Osteoblast (primary cell): ENCODE measurements around the gene CAGE1. TPM values are rescaled to one million over a fixed set of nuclear protein-coding genes. Genes with fewer than 3 reads are reported as not detected.

Source experiments
- DNase-seq: peaks from one replicate; pipeline ENCODE4 v3.0.0; 2011; ENCODE audit warnings: low spot score, mixed read lengths; ENCODE audit not compliant: insufficient read length; ENCODE audit errors: missing footprints
- H2AFZ ChIP-seq: 2 replicates; pipeline ENCODE4 v1.6.0; 2011; ENCODE audit warnings: mild to moderate bottlenecking, low read length
- H3K27ac ChIP-seq: 2 replicates; pipeline ENCODE4 v1.5.1; 2011; ENCODE audit warnings: mild to moderate bottlenecking, low read depth, low read length, moderate library complexity
- H3K27me3 ChIP-seq: 2 replicates; pipeline ENCODE4 v1.6.0; 2012; ENCODE audit warnings: mild to moderate bottlenecking, control low read depth, inconsistent platforms, low read length, moderate library complexity; ENCODE audit not compliant: insufficient read depth
- H3K36me3 ChIP-seq: 2 replicates; pipeline ENCODE4 v1.5.1; 2011; ENCODE audit warnings: mild to moderate bottlenecking, low read length, control low read depth, moderate library complexity; ENCODE audit not compliant: insufficient read depth
- H3K4me1 ChIP-seq: 2 replicates; pipeline ENCODE4 v1.5.1; 2011; ENCODE audit warnings: mild to moderate bottlenecking, low read length, control low read depth, moderate library complexity; ENCODE audit not compliant: insufficient read depth
- H3K4me2 ChIP-seq: 2 replicates; pipeline ENCODE4 v1.6.0; 2011; ENCODE audit warnings: mild to moderate bottlenecking, low read length; ENCODE audit not compliant: insufficient read depth
- H3K4me3 ChIP-seq: fragments of 200-600 bp; sonication (generic); 3 replicates; pipeline ENCODE4 v1.5.1; 2012; ENCODE audit warnings: mild to moderate bottlenecking, low read length, inconsistent platforms; ENCODE audit not compliant: insufficient read depth
- H3K79me2 ChIP-seq: 2 replicates; pipeline ENCODE4 v1.6.0; 2012; ENCODE audit warnings: mild to moderate bottlenecking, low read length, control low read depth, inconsistent platforms; ENCODE audit not compliant: insufficient read depth
- H3K9me3 ChIP-seq: 2 replicates; pipeline ENCODE4 v1.5.1; 2011; ENCODE audit warnings: low read depth, low read length, control low read depth
- H4K20me1 ChIP-seq: 2 replicates; pipeline ENCODE4 v1.6.0; 2012; ENCODE audit warnings: mild to moderate bottlenecking, low read length, control low read depth; ENCODE audit not compliant: insufficient read depth
- total RNA-seq: library from RNA; depleted of rRNA; stranded (reverse); fragments of >200 nt; gene quantifications from 2 replicates; pipeline ENCODE4 v1.2.3, GENCODE V29; 2012
- TF ChIP-seq, protein P1 (sequence below): IDR thresholded peaks from 2 replicates; pipeline ENCODE4 v1.5.1; 2011; ENCODE audit warnings: mild to moderate bottlenecking, low read depth, low read length, moderate library complexity; ENCODE audit errors: extremely low read depth

CAGE1 gene
- total RNA-seq, 1 donor = under 0.01 TPM

DNA sequence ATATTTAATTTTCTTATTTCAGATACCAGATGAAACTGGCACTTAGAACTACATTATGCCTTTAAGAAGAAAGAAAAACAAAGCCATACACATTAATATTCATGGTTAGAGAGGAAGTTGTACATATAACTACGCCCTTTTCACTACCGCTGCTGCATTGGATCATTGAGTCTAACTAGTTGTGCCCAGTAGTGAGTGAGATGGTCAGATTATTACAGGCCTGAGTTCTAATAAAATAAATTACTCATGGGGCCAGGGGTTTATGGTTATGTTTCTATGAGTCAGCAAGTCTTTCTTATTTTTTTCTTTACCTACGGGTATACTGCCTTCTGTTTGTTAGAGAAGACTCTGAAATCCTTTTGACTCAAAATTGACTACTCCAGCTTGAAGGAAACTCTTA is 11.5 kb upstream of the CAGE1 start:
- H3K4me2 ChIP-seq = no peak overlapping the region
- H4K20me1 ChIP-seq = no peaks in the 10 kb centered on the region
- TF ChIP-seq, protein P1, sequence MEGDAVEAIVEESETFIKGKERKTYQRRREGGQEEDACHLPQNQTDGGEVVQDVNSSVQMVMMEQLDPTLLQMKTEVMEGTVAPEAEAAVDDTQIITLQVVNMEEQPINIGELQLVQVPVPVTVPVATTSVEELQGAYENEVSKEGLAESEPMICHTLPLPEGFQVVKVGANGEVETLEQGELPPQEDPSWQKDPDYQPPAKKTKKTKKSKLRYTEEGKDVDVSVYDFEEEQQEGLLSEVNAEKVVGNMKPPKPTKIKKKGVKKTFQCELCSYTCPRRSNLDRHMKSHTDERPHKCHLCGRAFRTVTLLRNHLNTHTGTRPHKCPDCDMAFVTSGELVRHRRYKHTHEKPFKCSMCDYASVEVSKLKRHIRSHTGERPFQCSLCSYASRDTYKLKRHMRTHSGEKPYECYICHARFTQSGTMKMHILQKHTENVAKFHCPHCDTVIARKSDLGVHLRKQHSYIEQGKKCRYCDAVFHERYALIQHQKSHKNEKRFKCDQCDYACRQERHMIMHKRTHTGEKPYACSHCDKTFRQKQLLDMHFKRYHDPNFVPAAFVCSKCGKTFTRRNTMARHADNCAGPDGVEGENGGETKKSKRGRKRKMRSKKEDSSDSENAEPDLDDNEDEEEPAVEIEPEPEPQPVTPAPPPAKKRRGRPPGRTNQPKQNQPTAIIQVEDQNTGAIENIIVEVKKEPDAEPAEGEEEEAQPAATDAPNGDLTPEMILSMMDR = no peak
- no peak overlapping the region for H3K4me3 ChIP-seq
- peak; percentile 38 for DNase-seq
- H3K27ac ChIP-seq = peak overlapping the region; percentile 20
- H2AFZ ChIP-seq = no peak overlapping the region
- H3K9me3 ChIP-seq = no peaks in the 10 kb centered on the region
- peaks cover 6% of the 10 kb centered on the region for H3K4me1 ChIP-seq
- H3K36me3 ChIP-seq = peaks cover 61% of the 10 kb centered on the region
- H3K27me3 ChIP-seq = no peaks in the 10 kb centered on the region
- no peaks in the 10 kb centered on the region for H3K79me2 ChIP-seq

DNA sequence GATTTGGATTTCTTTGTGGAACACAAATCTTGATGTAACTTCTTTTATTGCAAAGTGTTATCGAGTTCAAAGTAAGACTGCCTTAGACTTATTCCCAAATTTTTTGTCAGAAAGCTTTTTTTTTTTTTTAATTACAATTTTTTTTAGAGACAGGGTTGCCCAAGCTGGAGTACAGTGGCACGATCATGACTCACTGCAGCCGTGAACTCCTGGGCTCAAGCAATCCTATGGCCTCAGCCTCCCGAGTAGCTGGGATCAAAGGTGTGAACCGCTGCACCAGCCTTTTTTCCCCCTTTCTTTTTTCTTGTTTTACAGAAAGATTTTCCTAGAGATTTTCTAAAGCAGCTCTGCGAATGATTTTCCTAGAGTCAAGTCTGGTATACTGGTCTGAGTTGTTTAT is 2.9 kb upstream of the CAGE1 start:
- H3K9me3 ChIP-seq = no peaks in the 10 kb centered on the region
- H4K20me1 ChIP-seq = no peaks in the 10 kb centered on the region
- H3K4me2 ChIP-seq = no peak overlapping the region
- TF ChIP-seq, protein P1 = no peak
- H3K27me3 ChIP-seq = no peaks in the 10 kb centered on the region
- H3K4me1 ChIP-seq = peaks cover 24% of the 10 kb centered on the region
- DNase-seq = no peak
- H3K4me3 ChIP-seq = no peak overlapping the region
- H3K36me3 ChIP-seq = peaks cover 26% of the 10 kb centered on the region
- H2AFZ ChIP-seq = no peak overlapping the region
- peaks cover 39% of the 10 kb centered on the region for H3K79me2 ChIP-seq
- no peak overlapping the region for H3K27ac ChIP-seq

DNA sequence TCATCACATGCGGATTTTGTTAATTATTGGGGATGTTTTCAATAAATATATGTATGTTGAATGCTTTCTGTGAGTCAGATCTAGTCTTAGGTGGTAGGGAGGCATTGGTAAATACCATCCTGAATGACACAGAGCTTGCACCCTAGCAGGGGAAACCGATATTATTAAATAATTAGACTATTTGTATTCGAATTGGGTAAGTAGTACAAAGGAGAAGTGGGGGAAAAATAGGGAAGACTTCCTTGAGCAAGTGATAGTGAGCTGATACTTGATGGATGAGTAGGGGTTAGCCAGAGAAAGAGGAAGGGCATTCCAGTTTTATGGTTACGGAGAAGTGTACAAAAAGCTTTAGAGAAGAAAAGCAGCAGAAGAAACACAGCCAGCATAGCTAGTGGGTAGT is 1.6 kb upstream of the CAGE1 start:
- H3K4me2 ChIP-seq = peak overlapping the region; percentile 90
- TF ChIP-seq, protein P1 = no peak
- peak overlapping the region; percentile 79 for H3K4me3 ChIP-seq
- peaks cover 39% of the 10 kb centered on the region for H3K79me2 ChIP-seq
- H3K27me3 ChIP-seq = no peaks in the 10 kb centered on the region
- no peaks in the 10 kb centered on the region for H4K20me1 ChIP-seq
- H3K4me1 ChIP-seq = peaks cover 24% of the 10 kb centered on the region
- no peaks in the 10 kb centered on the region for H3K9me3 ChIP-seq
- H3K36me3 ChIP-seq = peaks cover 21% of the 10 kb centered on the region
- DNase-seq = no peak
- H2AFZ ChIP-seq = no peak overlapping the region
- peak overlapping the region; percentile 71 for H3K27ac ChIP-seq

DNA sequence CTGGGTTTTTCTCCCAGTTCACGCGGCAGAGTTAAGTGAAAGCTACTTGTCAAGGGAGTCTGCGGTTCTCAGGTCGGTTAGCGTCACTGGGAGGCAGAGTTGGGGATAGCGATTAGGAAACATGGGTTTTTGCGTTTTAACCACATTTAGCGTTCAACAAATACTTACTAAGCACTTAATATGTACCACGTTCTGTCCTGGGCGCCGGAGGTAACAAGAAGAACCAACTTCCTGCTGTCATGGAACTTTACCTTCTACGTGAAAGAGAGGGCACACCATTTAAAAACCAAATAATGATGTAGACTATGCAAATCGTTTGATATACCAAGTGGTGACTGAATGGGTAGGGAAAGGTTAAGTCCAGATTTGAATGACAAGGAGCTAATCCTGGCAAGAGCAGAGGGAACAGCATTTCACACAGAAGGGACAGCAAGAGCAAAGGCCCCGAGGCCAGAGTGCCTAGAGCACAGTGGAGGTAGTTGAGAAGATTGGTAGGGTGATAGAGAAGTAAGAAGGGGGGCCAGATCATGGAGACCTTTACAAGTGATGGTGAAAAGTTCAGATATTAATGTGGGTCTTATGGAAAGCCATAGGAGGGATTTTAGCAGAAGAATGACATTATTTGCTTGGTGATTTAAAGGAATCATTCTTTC is 810 bp upstream of the CAGE1 start:
- Histone ChIP-seq H3K4me2 (peak overlapping the region; percentile 90), H3K9me3 (no peaks in the 10 kb centered on the region), H3K79me2 (peaks cover 39% of the 10 kb centered on the region), H3K4me3 (peak overlapping the region; percentile 79), H3K27me3 (no peaks in the 10 kb centered on the region), H2AFZ (peak overlapping the region; percentile 85), H3K27ac (peak overlapping the region; percentile 71), H3K4me1 (peaks cover 24% of the 10 kb centered on the region), H4K20me1 (no peaks in the 10 kb centered on the region), H3K36me3 (peaks cover 14% of the 10 kb centered on the region)
- DNase-seq = no peak
- TF ChIP-seq, protein P1 = no peak
